Measurements from ENCODE around the gene OR2T8. TPM values are rescaled to one million over a fixed set of nuclear protein-coding genes. Genes with fewer than 3 reads are reported as not detected.

The OR2T8 gene
- total RNA-seq, 1 donor from 2014 or later = not detected

- no peak for DNase-seq (ENCODE audit: low spot score)
Observed at GRCh38 chr1:247962911-247963588, 43.0 kb downstream of the OR2T8 start.

- DNase-seq (ENCODE audit: low spot score) = no peak
Observed at GRCh38 chr1:247964933-247965332, 44.9 kb downstream of the OR2T8 start, which contains the start of gene OR2AK2. Gene OR2AK2, plus strand, starts transcription at chr1:247965233. Its CDS starts 144 bp downstream, at chr1:247965377.

- DNase-seq (ENCODE audit: low spot score) = no peak
Observed at GRCh38 chr1:247966532-247967204, 46.6 kb downstream of the OR2T8 start.

Other genes with a start within 250 kb of the OR2T8 start
- not detected for gene OR13G1, start 240.5 kb upstream of the OR2T8 start, total RNA-seq
- gene OR6F1, start 203.6 kb upstream of the OR2T8 start, total RNA-seq = not detected
- gene OR14K1, start 181.6 kb upstream of the OR2T8 start, total RNA-seq = not detected
- not detected for gene OR14A2, start 172.1 kb upstream of the OR2T8 start, total RNA-seq
- not detected for gene OR1C1, start 159.7 kb upstream of the OR2T8 start, total RNA-seq
- gene OR14A16, start 96.1 kb upstream of the OR2T8 start, total RNA-seq = not detected
- gene OR11L1, start 78.4 kb upstream of the OR2T8 start, total RNA-seq = not detected
- gene TRIM58, start 63.1 kb upstream of the OR2T8 start, total RNA-seq = 0.42 TPM
- gene OR2W3, start 24.7 kb upstream of the OR2T8 start, total RNA-seq = not detected
- gene OR2AJ1, start 4.6 kb downstream of the OR2T8 start, total RNA-seq = not detected
- gene OR2L8, start 28.6 kb downstream of the OR2T8 start, total RNA-seq = not detected
- gene OR2AK2, start 45.0 kb downstream of the OR2T8 start, total RNA-seq = not detected
- not detected for gene OR2L5, start 93.4 kb downstream of the OR2T8 start, total RNA-seq
- gene OR2L2, start 109.8 kb downstream of the OR2T8 start, total RNA-seq = 0.29 TPM
- gene OR2L3, start 126.6 kb downstream of the OR2T8 start, total RNA-seq = not detected
- gene OR2L13, start 174.9 kb downstream of the OR2T8 start, total RNA-seq = not detected
- gene OR2M5, start 224.9 kb downstream of the OR2T8 start, total RNA-seq = not detected